Astrocyte (in vitro differentiated cells and primary cell): Measurements from ENCODE around the gene INO80. TPM values are rescaled to one million over a fixed set of nuclear protein-coding genes. Genes with fewer than 3 reads are reported as not detected.

Experiments used
- DNase-seq: peaks from one replicate; pipeline ENCODE4 v3.0.0-alpha.2; 2010; ENCODE audit warnings: low read depth
- FAIRE-seq: peaks from 2 replicates; lab custom pipeline; 2011; peaks lifted over from hg19 to GRCh38; lab: Jason Lieb, UNC
- H2AFZ ChIP-seq: 2 replicates; pipeline ENCODE4 v1.6.0; 2012; ENCODE audit warnings: low read depth, low read length, inconsistent platforms
- H3K27ac ChIP-seq: 2 replicates; pipeline ENCODE4 v1.5.1; 2011; ENCODE audit warnings: low read depth, low read length, inconsistent platforms
- H3K27me3 ChIP-seq: 2 replicates; pipeline ENCODE4 v1.6.0; 2011; ENCODE audit warnings: low read length, inconsistent platforms; ENCODE audit not compliant: insufficient read depth
- H3K36me3 ChIP-seq: 2 replicates; pipeline ENCODE4 v1.5.1; 2011; ENCODE audit warnings: low read length, inconsistent platforms; ENCODE audit not compliant: insufficient read depth
- H3K4me1 ChIP-seq: 2 replicates; pipeline ENCODE4 v1.5.1; 2011; ENCODE audit warnings: low read length, inconsistent platforms; ENCODE audit not compliant: insufficient read depth
- H3K4me2 ChIP-seq: 2 replicates; pipeline ENCODE4 v1.6.0; 2012; ENCODE audit warnings: low read length, inconsistent platforms
- H3K4me3 ChIP-seq: 2 replicates; pipeline ENCODE4 v1.5.1; 2011; ENCODE audit warnings: low read depth, mild to moderate bottlenecking, low read length, inconsistent platforms; ENCODE audit not compliant: insufficient read depth
- H3K79me2 ChIP-seq: 2 replicates; pipeline ENCODE4 v1.6.0; 2012; ENCODE audit warnings: mild to moderate bottlenecking, low read length, inconsistent platforms; ENCODE audit not compliant: insufficient read depth
- H3K9ac ChIP-seq: 2 replicates; pipeline ENCODE4 v1.6.0; 2012; ENCODE audit warnings: mild to moderate bottlenecking, low read length, inconsistent platforms
- H3K9me3 ChIP-seq: 2 replicates; pipeline ENCODE4 v1.5.1; 2012; ENCODE audit warnings: low read depth, mild to moderate bottlenecking, low read length, inconsistent platforms; ENCODE audit not compliant: insufficient read depth
- H4K20me1 ChIP-seq: 2 replicates; pipeline ENCODE4 v1.6.0; 2012; ENCODE audit warnings: low read length, inconsistent platforms; ENCODE audit not compliant: insufficient read depth
- H3K27ac Mint-ChIP-seq: one replicate; pipeline ENCODE4 v1.8.0; 2021; ENCODE audit warnings: mild to moderate bottlenecking, mixed read lengths; ENCODE audit not compliant: unreplicated experiment
- H3K27me3 Mint-ChIP-seq: one replicate; pipeline ENCODE4 v1.8.0; 2021; ENCODE audit warnings: low read depth, mixed read lengths; ENCODE audit not compliant: unreplicated experiment
- H3K36me3 Mint-ChIP-seq: one replicate; pipeline ENCODE4 v1.8.0; 2021; ENCODE audit warnings: low read depth, mixed read lengths; ENCODE audit not compliant: unreplicated experiment
- H3K4me1 Mint-ChIP-seq: one replicate; pipeline ENCODE4 v1.8.0; 2021; ENCODE audit warnings: low read depth, mixed read lengths; ENCODE audit not compliant: unreplicated experiment
- H3K4me3 Mint-ChIP-seq: one replicate; pipeline ENCODE4 v1.8.0; 2021; ENCODE audit warnings: mild to moderate bottlenecking, moderate library complexity, mixed read lengths; ENCODE audit not compliant: unreplicated experiment
- H3K9me3 Mint-ChIP-seq: one replicate; pipeline ENCODE4 v1.8.0; 2021; ENCODE audit warnings: mild to moderate bottlenecking, mixed read lengths; ENCODE audit not compliant: unreplicated experiment
- EZH2 ChIP-seq: IDR thresholded peaks from 2 replicates; pipeline ENCODE4 v1.6.1; 2012; ENCODE audit warnings: mild to moderate bottlenecking, low read length, inconsistent platforms; ENCODE audit not compliant: insufficient read depth
- total RNA-seq: library from RNA; stranded (reverse); gene quantifications from 2 replicates; pipeline ENCODE4 v1.2.1, GENCODE V29; 2021
- TF ChIP-seq, protein P1 (sequence below): IDR thresholded peaks from 2 replicates; pipeline ENCODE4 v1.5.1; 2011; ENCODE audit warnings: low read depth, mild to moderate bottlenecking, inconsistent platforms, low read length, moderate library complexity; ENCODE audit not compliant: insufficient read depth

INO80 gene
- total RNA-seq, 1 donor from 2014 or later: 17.3 TPM

DNA sequence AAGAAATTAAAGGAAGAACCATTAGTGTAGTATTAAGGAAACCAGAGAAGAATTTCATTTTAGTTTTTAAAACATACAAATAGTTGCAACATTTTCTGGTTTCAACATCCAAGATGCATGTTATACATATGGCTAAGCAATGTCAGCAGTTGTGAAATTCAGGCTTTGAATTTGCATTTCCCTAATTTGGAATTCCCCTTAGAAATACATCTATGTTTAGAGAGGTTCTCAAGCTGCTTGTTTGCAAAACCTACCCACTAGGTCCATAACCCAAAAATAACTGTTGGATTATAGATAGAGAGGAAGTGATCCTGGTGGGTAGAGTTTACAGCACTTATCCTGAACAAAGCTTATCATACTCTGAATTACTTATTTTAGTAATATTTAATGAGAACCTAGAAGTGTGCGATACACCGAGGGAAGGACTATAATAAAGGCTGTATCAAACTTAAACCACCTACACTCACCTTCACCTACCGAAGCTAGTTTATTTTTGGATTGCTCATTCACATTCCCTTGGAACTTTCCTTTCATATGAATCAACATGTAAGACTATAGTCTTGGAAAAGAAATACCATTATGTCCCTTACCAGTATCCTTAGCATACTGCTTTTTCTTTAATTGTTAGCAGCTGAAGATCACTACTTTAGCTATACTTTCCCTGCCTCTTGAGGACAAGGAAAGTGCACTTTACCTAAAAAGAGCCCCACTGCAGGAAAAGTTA, 102.2 kb downstream of the INO80 start:
- Histone ChIP-seq H2AFZ (no peak overlapping the region), H3K4me2 (no peak overlapping the region), H3K9ac (no peak overlapping the region), H3K4me3 (no peak overlapping the region), H3K27me3 (no peaks in the 10 kb centered on the region), H3K36me3 (peaks cover 36% of the 10 kb centered on the region), H3K4me1 (no peaks in the 10 kb centered on the region), H3K27ac (no peak overlapping the region), H3K9me3 (no peaks in the 10 kb centered on the region), H3K79me2 (no peaks in the 10 kb centered on the region), H4K20me1 (peaks cover 23% of the 10 kb centered on the region)
- Mint-ChIP-seq H3K9me3 (no peaks in the 10 kb centered on the region), H3K4me3 (no peak overlapping the region), H3K27ac (no peak overlapping the region), H3K27me3 (no peaks in the 10 kb centered on the region), H3K36me3 (peaks cover 7% of the 10 kb centered on the region), H3K4me1 (peaks cover 9% of the 10 kb centered on the region)
- FAIRE-seq (no peak), DNase-seq (no peak)
- TF ChIP-seq EZH2: no peak
- TF ChIP-seq, protein P1, sequence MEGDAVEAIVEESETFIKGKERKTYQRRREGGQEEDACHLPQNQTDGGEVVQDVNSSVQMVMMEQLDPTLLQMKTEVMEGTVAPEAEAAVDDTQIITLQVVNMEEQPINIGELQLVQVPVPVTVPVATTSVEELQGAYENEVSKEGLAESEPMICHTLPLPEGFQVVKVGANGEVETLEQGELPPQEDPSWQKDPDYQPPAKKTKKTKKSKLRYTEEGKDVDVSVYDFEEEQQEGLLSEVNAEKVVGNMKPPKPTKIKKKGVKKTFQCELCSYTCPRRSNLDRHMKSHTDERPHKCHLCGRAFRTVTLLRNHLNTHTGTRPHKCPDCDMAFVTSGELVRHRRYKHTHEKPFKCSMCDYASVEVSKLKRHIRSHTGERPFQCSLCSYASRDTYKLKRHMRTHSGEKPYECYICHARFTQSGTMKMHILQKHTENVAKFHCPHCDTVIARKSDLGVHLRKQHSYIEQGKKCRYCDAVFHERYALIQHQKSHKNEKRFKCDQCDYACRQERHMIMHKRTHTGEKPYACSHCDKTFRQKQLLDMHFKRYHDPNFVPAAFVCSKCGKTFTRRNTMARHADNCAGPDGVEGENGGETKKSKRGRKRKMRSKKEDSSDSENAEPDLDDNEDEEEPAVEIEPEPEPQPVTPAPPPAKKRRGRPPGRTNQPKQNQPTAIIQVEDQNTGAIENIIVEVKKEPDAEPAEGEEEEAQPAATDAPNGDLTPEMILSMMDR: no peak

DNA sequence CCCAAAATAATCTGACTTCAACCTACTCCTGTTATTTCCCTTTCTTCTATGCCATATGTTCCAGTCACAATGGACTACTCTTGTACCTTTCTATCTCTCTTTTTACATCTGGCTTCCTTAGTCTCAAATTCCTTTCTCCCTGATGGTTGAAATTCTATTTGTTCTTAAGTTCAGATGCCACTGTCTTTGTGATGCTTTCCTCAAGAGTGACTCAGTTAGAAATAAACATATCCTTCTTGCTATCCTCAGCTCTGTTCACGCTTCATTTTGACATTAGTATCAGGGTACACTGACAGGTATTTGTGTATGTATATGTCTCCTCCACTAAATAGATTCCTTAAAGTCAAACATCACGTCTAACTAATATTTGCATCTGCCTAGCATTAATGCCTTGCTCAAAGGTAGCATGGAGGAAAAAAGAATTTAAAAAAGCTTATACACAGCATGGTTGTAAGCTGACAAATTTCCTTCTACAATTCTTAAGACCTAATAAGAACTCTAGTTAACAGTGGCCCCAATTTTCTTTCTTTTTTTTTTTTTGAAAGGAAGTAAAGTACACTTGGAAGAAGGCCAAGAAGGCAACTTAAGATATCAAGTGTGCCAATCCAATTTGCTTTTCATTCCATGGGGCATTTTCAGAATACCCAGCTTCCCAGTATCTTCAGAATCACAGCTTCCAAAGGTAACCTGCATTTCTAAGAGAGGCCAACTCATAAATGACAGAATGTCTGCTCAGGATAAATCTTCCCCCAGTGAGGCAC, 104.8 kb downstream of the INO80 start:
- H4K20me1 ChIP-seq: peaks cover 7% of the 10 kb centered on the region
- FAIRE-seq (no peak), DNase-seq (no peak)
- no peak overlapping the region for H3K4me2 ChIP-seq
- no peaks in the 10 kb centered on the region for H3K27me3 ChIP-seq
- no peaks in the 10 kb centered on the region for H3K36me3 Mint-ChIP-seq
- peaks cover 4% of the 10 kb centered on the region for H3K79me2 ChIP-seq
- peaks cover 6% of the 10 kb centered on the region for H3K4me1 Mint-ChIP-seq
- H3K27ac Mint-ChIP-seq: no peak overlapping the region
- H3K9me3 Mint-ChIP-seq: no peaks in the 10 kb centered on the region
- H3K4me1 ChIP-seq: no peaks in the 10 kb centered on the region
- H3K4me3 Mint-ChIP-seq: no peak overlapping the region
- H2AFZ ChIP-seq: no peak overlapping the region
- H3K27me3 Mint-ChIP-seq: no peaks in the 10 kb centered on the region
- no peaks in the 10 kb centered on the region for H3K9me3 ChIP-seq
- TF ChIP-seq EZH2: no peak
- TF ChIP-seq, protein P1: no peak
- no peak overlapping the region for H3K9ac ChIP-seq
- peaks cover 27% of the 10 kb centered on the region for H3K36me3 ChIP-seq
- no peak overlapping the region for H3K27ac ChIP-seq
- no peak overlapping the region for H3K4me3 ChIP-seq

DNA sequence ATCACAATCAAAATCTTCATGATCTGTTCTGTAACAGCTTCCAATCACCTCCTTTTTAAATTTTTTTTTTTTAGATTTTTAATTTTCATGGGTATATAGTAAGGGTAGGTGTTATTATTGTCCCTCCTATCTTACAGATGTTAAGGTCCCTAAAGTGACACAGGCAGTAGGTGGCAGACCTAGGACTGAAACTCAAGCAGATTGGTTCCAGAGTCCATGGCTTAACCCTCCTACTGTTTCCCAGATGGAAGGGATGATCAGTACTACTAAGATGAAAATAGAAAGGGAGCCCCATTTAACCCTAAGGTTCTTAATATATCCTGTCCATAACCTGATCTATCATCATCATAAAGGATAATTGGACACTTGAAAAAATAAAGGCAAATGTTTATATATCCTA, 105.7 kb downstream of the INO80 start:
- Histone ChIP-seq H3K36me3 (peaks cover 23% of the 10 kb centered on the region), H3K27me3 (no peaks in the 10 kb centered on the region), H3K4me2 (no peak overlapping the region), H3K79me2 (peaks cover 4% of the 10 kb centered on the region), H3K4me1 (no peaks in the 10 kb centered on the region), H3K27ac (no peak overlapping the region), H3K4me3 (no peak overlapping the region), H3K9ac (no peak overlapping the region), H3K9me3 (no peaks in the 10 kb centered on the region), H4K20me1 (peaks cover 7% of the 10 kb centered on the region), H2AFZ (no peak overlapping the region)
- H3K36me3 Mint-ChIP-seq: no peaks in the 10 kb centered on the region
- no peak for TF ChIP-seq EZH2
- TF ChIP-seq, protein P1: no peak
- no peak overlapping the region for H3K27ac Mint-ChIP-seq
- peaks cover 6% of the 10 kb centered on the region for H3K4me1 Mint-ChIP-seq
- no peaks in the 10 kb centered on the region for H3K27me3 Mint-ChIP-seq
- no peak overlapping the region for H3K4me3 Mint-ChIP-seq
- FAIRE-seq (peak; percentile 45), DNase-seq (no peak)
- H3K9me3 Mint-ChIP-seq: no peaks in the 10 kb centered on the region
